Activated T-helper 9 cell treated with anti-CD3 and anti-CD28 coated beads, Interleukin-2, amount 50 U/mL, for 16 hours (primary cell): ENCODE data around the gene SLC4A1.

Experiments
- DNase-seq: peaks from one replicate; pipeline ENCODE4 v3.0.0-alpha.2; 2020; ENCODE audit warnings: low read depth

SLC4A1 gene

GRCh38 chr17:44220213-44221083 lies 47.5 kb downstream of the SLC4A1 start:
- peak; percentile 43 for DNase-seq

GRCh38 chr17:44219616-44220212 lies 48.2 kb downstream of the SLC4A1 start, which contains the start of gene UBTF:
Gene UBTF (minus strand): TSS chr17:44219675. CDS start chr17:44218229, 1,446 bp downstream.
- peak; percentile 59 for DNase-seq

GRCh38 chr17:44219108-44219615 lies 48.8 kb downstream of the SLC4A1 start:
- peak; percentile 66 for DNase-seq

GRCh38 chr17:44218344-44219107 lies 49.4 kb downstream of the SLC4A1 start:
- DNase-seq, result peak; percentile 81

GRCh38 chr17:44217738-44218343 lies 50.1 kb downstream of the SLC4A1 start:
- no peak for DNase-seq

GRCh38 chr17:44216694-44217093 lies 51.2 kb downstream of the SLC4A1 start:
- no peak for DNase-seq

GRCh38 chr17:44216173-44216572 lies 51.8 kb downstream of the SLC4A1 start:
- no peak for DNase-seq

- no peak for DNase-seq
Observed at GRCh38 chr17:44214896-44215295, 53.0 kb downstream of the SLC4A1 start.

- no peak for DNase-seq
Observed at GRCh38 chr17:44214230-44214494, 53.8 kb downstream of the SLC4A1 start.

GRCh38 chr17:44213403-44214229 lies 54.3 kb downstream of the SLC4A1 start:
- no peak for DNase-seq

- no peak for DNase-seq
Observed at GRCh38 chr17:44212507-44213402, 55.2 kb downstream of the SLC4A1 start.

- no peak for DNase-seq
Observed at GRCh38 chr17:44211281-44212265, 56.4 kb downstream of the SLC4A1 start.

GRCh38 chr17:44210342-44211192 lies 57.4 kb downstream of the SLC4A1 start:
- peak; percentile 86 for DNase-seq

GRCh38 chr17:44209786-44210341 lies 58.1 kb downstream of the SLC4A1 start:
- no peak for DNase-seq

- no peak for DNase-seq
Observed at GRCh38 chr17:44207743-44208142, 60.2 kb downstream of the SLC4A1 start.

- DNase-seq, result no peak
Observed at GRCh38 chr17:44207319-44207718, 60.6 kb downstream of the SLC4A1 start.

GRCh38 chr17:44206825-44207155 lies 61.1 kb downstream of the SLC4A1 start:
- no peak for DNase-seq
